ENCODE data around the gene DIS3L.
"Not testable (repeated sequence)": the region's sequence is repeated elsewhere in the genome, so short reads cannot be mapped to it uniquely, and the experiment has no call there.

Gene DIS3L

GRCh38 chr15:66323312-66323928, 30.1 kb downstream of the DIS3L start:
- H3K4me1 ChIP-seq (ENCODE audit: control insufficient read depth, insufficient read depth, low read length): no peaks in the 10 kb centered on the region
- no peak overlapping the region for H3K4me3 ChIP-seq (ENCODE audit: low read depth, low read length)
- H3K9me3 ChIP-seq (ENCODE audit: control insufficient read depth, insufficient read depth, low read depth, low read length): no peaks in the 10 kb centered on the region
- no peak overlapping the region for H3K9ac ChIP-seq (ENCODE audit: low read length)
- no peaks in the 10 kb centered on the region for H3K27me3 ChIP-seq (ENCODE audit: control insufficient read depth, insufficient read depth, low read length)
- no peak overlapping the region for H3K27ac ChIP-seq (ENCODE audit: low read depth, low read length)
- H3K36me3 ChIP-seq (ENCODE audit: control insufficient read depth, insufficient read depth, low read length): peaks cover 92% of the 10 kb centered on the region

DNA sequence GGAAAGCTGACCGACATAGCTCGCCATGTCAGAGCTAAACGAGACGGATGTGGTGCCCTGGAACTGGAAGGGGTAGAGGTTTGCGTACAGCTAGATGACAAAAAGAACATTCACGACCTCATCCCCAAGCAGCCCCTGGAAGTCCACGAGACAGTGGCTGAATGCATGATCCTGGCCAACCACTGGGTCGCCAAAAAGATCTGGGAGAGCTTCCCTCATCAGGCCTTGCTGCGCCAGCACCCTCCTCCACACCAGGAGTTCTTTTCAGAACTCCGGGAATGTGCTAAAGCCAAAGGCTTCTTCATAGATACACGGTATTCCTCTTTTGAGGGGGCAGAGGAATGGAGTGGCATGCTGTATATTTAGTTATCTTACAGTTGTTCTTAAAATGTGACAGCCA, 32.7 kb downstream of the DIS3L start:
- Histone ChIP-seq H3K9me3 (ENCODE audit: control insufficient read depth, insufficient read depth, low read depth, low read length) (no peaks in the 10 kb centered on the region), H3K27ac (ENCODE audit: low read depth, low read length) (no peak overlapping the region), H3K4me3 (ENCODE audit: low read depth, low read length) (no peak overlapping the region), H3K36me3 (ENCODE audit: control insufficient read depth, insufficient read depth, low read length) (peaks cover 94% of the 10 kb centered on the region), H3K4me1 (ENCODE audit: control insufficient read depth, insufficient read depth, low read length) (no peaks in the 10 kb centered on the region), H3K27me3 (ENCODE audit: control insufficient read depth, insufficient read depth, low read length) (no peaks in the 10 kb centered on the region), H3K9ac (ENCODE audit: low read length) (no peak overlapping the region)

- no peaks in the 10 kb centered on the region for H3K27me3 ChIP-seq (ENCODE audit: control insufficient read depth, insufficient read depth, low read length)
- no peaks in the 10 kb centered on the region for H3K9me3 ChIP-seq (ENCODE audit: control insufficient read depth, insufficient read depth, low read depth, low read length)
- H3K9ac ChIP-seq (ENCODE audit: low read length): no peak overlapping the region
- no peak overlapping the region for H3K4me3 ChIP-seq (ENCODE audit: low read depth, low read length)
- H3K4me1 ChIP-seq (ENCODE audit: control insufficient read depth, insufficient read depth, low read length): no peaks in the 10 kb centered on the region
- H3K27ac ChIP-seq (ENCODE audit: low read depth, low read length): no peak overlapping the region
- H3K36me3 ChIP-seq (ENCODE audit: control insufficient read depth, insufficient read depth, low read length): peaks cover 92% of the 10 kb centered on the region
These were observed 34.4 kb downstream of the DIS3L start for GRCh38 chr15:66327736-66328135.

DNA sequence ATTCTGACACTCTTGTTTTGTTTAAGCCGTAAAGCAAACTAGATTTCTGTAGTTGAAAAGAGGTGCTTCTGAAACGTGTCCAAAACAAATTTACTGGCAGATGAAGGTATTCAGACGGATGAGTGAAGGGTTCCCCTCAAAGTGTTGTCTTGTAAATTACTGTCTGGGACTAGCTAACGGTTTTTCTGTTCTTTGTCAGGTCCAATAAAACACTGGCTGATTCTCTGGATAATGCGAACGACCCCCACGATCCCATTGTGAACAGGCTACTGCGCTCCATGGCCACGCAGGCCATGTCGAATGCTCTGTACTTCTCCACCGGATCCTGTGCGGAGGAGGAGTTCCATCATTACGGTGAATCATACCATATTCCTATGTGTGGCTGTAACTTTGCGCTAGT, 35.4 kb downstream of the DIS3L start:
- no peaks in the 10 kb centered on the region for H3K4me1 ChIP-seq (ENCODE audit: control insufficient read depth, insufficient read depth, low read length)
- no peaks in the 10 kb centered on the region for H3K27me3 ChIP-seq (ENCODE audit: control insufficient read depth, insufficient read depth, low read length)
- H3K9ac ChIP-seq (ENCODE audit: low read length): no peak overlapping the region
- peaks cover 89% of the 10 kb centered on the region for H3K36me3 ChIP-seq (ENCODE audit: control insufficient read depth, insufficient read depth, low read length)
- no peak overlapping the region for H3K27ac ChIP-seq (ENCODE audit: low read depth, low read length)
- H3K4me3 ChIP-seq (ENCODE audit: low read depth, low read length): no peak overlapping the region
- no peaks in the 10 kb centered on the region for H3K9me3 ChIP-seq (ENCODE audit: control insufficient read depth, insufficient read depth, low read depth, low read length)

- not testable (repeated sequence) for H3K9me3 ChIP-seq (ENCODE audit: control insufficient read depth, insufficient read depth, low read depth, low read length); H3K9ac ChIP-seq (ENCODE audit: low read length); H3K4me3 ChIP-seq (ENCODE audit: low read depth, low read length); H3K27me3 ChIP-seq (ENCODE audit: control insufficient read depth, insufficient read depth, low read length); H3K4me1 ChIP-seq (ENCODE audit: control insufficient read depth, insufficient read depth, low read length); H3K27ac ChIP-seq (ENCODE audit: low read depth, low read length)
- H3K36me3 ChIP-seq (ENCODE audit: control insufficient read depth, insufficient read depth, low read length): peaks cover 71% of the 10 kb centered on the region
These were observed 55.2 kb downstream of the DIS3L start for GRCh38 chr15:66348530-66348929.

GRCh38 chr15:66356077-66356358, 62.6 kb downstream of the DIS3L start:
- Histone ChIP-seq H3K4me1 (ENCODE audit: control insufficient read depth, insufficient read depth, low read length) (0 out of 2 replicates have a peak, but pooled peaks cover 4% of the 10 kb centered on the region), H3K27me3 (ENCODE audit: control insufficient read depth, insufficient read depth, low read length) (no peaks in the 10 kb centered on the region), H3K9ac (ENCODE audit: low read length) (peak overlapping the region; percentile 94), H3K4me3 (ENCODE audit: low read depth, low read length) (peak overlapping the region; percentile 75), H3K36me3 (ENCODE audit: control insufficient read depth, insufficient read depth, low read length) (peaks cover 21% of the 10 kb centered on the region), H3K27ac (ENCODE audit: low read depth, low read length) (peak overlapping the region; percentile 43; the same call in 1 of the 2 replicates), H3K9me3 (ENCODE audit: control insufficient read depth, insufficient read depth, low read depth, low read length) (no peaks in the 10 kb centered on the region)

DNA sequence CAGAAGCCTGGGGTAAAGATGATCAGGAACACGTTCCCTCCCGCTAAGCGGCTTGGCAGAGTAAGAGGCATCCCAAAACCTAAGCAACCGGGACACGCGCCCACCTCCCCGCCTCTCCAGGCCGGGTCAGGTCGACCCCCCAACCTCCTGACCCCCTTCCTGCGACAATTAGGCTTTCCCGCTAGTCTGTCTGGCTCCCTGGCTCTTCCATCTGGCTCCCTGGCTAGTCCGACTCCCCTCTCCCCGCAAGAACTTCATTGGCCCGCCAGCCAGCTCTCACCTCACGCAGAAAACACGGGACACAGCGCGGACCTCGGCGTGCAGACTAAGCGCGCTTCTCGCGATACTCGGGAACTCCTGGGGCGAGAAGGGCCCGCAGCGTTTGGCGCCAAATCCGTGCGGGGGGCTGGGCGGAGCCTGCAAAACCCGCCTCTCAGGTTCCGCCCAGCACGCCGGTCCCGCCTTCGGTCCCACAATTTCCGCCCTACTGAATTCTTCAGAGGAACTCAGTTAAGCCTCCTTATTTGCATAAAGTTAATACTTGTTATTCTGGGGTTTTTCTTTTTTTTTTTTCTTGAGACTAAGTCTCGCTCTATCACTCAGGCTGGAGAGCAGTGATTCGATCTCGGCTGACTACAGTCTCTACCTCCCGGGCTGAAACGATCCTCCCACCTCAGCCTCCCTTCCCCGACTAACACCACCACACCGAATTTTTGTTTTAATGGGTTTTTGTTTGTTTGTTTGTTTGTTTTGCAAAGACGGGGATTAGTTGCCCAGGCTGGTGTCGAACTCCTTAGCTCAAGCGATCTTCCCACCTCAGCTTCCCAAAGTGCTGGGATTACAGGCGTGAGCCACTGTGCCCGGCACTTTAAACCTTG, 63.2 kb downstream of the DIS3L start, which contains the start of gene TIPIN:
Gene TIPIN (minus strand): TSS at position 327 of the 878 bp plus-strand sequence. CDS start 3,738 bp downstream, outside the sequence.
- Histone ChIP-seq H3K27me3 (ENCODE audit: control insufficient read depth, insufficient read depth, low read length) (no peaks in the 10 kb centered on the region), H3K4me1 (ENCODE audit: control insufficient read depth, insufficient read depth, low read length) (0 out of 2 replicates have a peak, but pooled peaks cover 4% of the 10 kb centered on the region), H3K27ac (ENCODE audit: low read depth, low read length) (peak within 1 kb of the TSS; percentile 52), H3K9me3 (ENCODE audit: control insufficient read depth, insufficient read depth, low read depth, low read length) (no peaks in the 10 kb centered on the region), H3K4me3 (ENCODE audit: low read depth, low read length) (peak within 1 kb of the TSS; percentile 75), H3K36me3 (ENCODE audit: control insufficient read depth, insufficient read depth, low read length) (peaks cover 15% of the 10 kb centered on the region; the same call in 1 of the 2 replicates), H3K9ac (ENCODE audit: low read length) (peak within 1 kb of the TSS; percentile 94)

- H3K27me3 ChIP-seq (ENCODE audit: control insufficient read depth, insufficient read depth, low read length): no peaks in the 10 kb centered on the region
- H3K27ac ChIP-seq (ENCODE audit: low read depth, low read length): no peak overlapping the region
- no peak overlapping the region for H3K4me3 ChIP-seq (ENCODE audit: low read depth, low read length)
- H3K9me3 ChIP-seq (ENCODE audit: control insufficient read depth, insufficient read depth, low read depth, low read length): no peaks in the 10 kb centered on the region
- 0 out of 2 replicates have a peak, but pooled peaks cover 4% of the 10 kb centered on the region for H3K4me1 ChIP-seq (ENCODE audit: control insufficient read depth, insufficient read depth, low read length)
- H3K9ac ChIP-seq (ENCODE audit: low read length): no peak overlapping the region
- H3K36me3 ChIP-seq (ENCODE audit: control insufficient read depth, insufficient read depth, low read length): no peaks in the 10 kb centered on the region
These were observed 66.4 kb downstream of the DIS3L start for GRCh38 chr15:66359740-66360139.

DNA sequence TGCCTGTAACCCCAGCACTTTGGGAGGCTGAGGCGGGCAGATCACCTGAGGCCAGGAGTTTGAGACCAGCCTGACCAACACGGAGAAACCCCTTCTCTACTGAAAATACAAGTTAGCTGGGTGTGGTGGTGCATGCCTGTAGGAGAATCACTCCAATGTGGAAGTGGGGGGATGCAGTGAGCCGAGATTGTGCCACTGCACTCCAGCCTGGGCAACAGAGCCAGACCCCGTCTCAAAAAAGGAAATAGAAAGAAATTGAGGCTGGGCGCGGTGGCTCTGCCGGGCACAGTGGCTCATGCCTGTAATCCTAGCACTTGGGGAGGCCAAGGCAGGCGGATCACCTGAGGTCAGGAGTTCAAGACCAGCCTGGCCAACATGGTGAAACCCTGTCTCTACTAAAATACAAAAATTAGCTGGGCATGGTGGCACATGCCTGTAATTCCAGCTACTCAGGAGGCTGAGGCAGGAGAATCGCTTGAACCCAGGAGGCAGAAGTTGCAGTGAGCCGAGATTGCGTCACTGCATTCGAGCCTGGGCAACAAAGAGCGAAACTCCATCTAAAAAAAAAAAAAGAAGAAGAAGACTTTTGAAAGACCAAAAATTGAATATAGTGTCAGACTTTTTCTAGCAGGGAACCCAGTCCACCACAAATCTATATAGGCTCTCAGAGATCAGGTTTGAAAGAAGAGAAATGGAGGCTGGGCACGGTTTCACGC, 68.5 kb downstream of the DIS3L start:
- H3K27me3 ChIP-seq (ENCODE audit: control insufficient read depth, insufficient read depth, low read length); H3K36me3 ChIP-seq (ENCODE audit: control insufficient read depth, insufficient read depth, low read length); H3K9me3 ChIP-seq (ENCODE audit: control insufficient read depth, insufficient read depth, low read depth, low read length); H3K4me3 ChIP-seq (ENCODE audit: low read depth, low read length); H3K27ac ChIP-seq (ENCODE audit: low read depth, low read length); H3K9ac ChIP-seq (ENCODE audit: low read length); H3K4me1 ChIP-seq (ENCODE audit: control insufficient read depth, insufficient read depth, low read length): not testable (repeated sequence)

GRCh38 chr15:66362776-66363175, 69.4 kb downstream of the DIS3L start:
- no peak overlapping the region for H3K4me3 ChIP-seq (ENCODE audit: low read depth, low read length)
- H3K4me1 ChIP-seq (ENCODE audit: control insufficient read depth, insufficient read depth, low read length): peaks cover 5% of the 10 kb centered on the region; the same call in 1 of the 2 replicates
- H3K9ac ChIP-seq (ENCODE audit: low read length): no peak overlapping the region
- H3K9me3 ChIP-seq (ENCODE audit: control insufficient read depth, insufficient read depth, low read depth, low read length): no peaks in the 10 kb centered on the region
- H3K36me3 ChIP-seq (ENCODE audit: control insufficient read depth, insufficient read depth, low read length): no peaks in the 10 kb centered on the region
- no peak overlapping the region for H3K27ac ChIP-seq (ENCODE audit: low read depth, low read length)
- H3K27me3 ChIP-seq (ENCODE audit: control insufficient read depth, insufficient read depth, low read length): no peaks in the 10 kb centered on the region
